WTC11 (cell line): Measurements from ENCODE around the gene TMEM229B. TPM values are rescaled to one million over a fixed set of nuclear protein-coding genes. Genes with fewer than 3 reads are reported as not detected.

Experiments
- ATAC-seq: fragments of 200-7000 bp; cut with Tn5 transposase; 2 replicates; pipeline ENCODE4 v1.10.0; 2021; ENCODE audit warnings: mild to moderate bottlenecking, moderate library complexity
- CTCF ChIA-PET: fragments of 300-600 bp; sonication (Branson Sonifier 250); formaldehyde crosslinking; loops from one replicate; lab custom pipeline; 2021; ENCODE audit warnings: antibody characterized with exemption; lab: Charles Lee
- POLR2A ChIA-PET: fragments of 350-600 bp; sonication (Branson Sonifier 250); formaldehyde crosslinking; loops from one replicate; lab custom pipeline; 2021; ENCODE audit warnings: antibody characterized with exemption; lab: Charles Lee
- DNase-seq: peaks from one replicate; pipeline ENCODE4 v3.0.0; 2021; ENCODE audit warnings: low spot score
- H3K27ac Mint-ChIP-seq: 2 replicates; pipeline ENCODE4 v1.8.0; 2021; ENCODE audit warnings: mixed read lengths
- H3K27me3 Mint-ChIP-seq: 2 replicates; pipeline ENCODE4 v1.8.0; 2021; ENCODE audit warnings: low read depth, mild to moderate bottlenecking, moderate library complexity, mixed read lengths
- H3K36me3 Mint-ChIP-seq: 2 replicates; pipeline ENCODE4 v1.8.0; 2021; ENCODE audit warnings: mixed read lengths
- H3K4me1 Mint-ChIP-seq: 2 replicates; pipeline ENCODE4 v1.8.0; 2022; ENCODE audit warnings: mixed read lengths
- H3K4me3 Mint-ChIP-seq: 2 replicates; pipeline ENCODE4 v1.8.0; 2021; ENCODE audit warnings: mild to moderate bottlenecking, moderate library complexity, mixed read lengths
- H3K9me3 Mint-ChIP-seq: 2 replicates; pipeline ENCODE4 v1.8.0; 2021; ENCODE audit warnings: mixed read lengths
- ARID4B ChIP-seq: sonication (generic); formaldehyde crosslinking; IDR thresholded peaks from 2 replicates; pipeline ENCODE4 v1.8.0; 2023; ENCODE audit warnings: missing genetic modification reagents, mild to moderate bottlenecking, borderline replicate concordance
- CBFB ChIP-seq: sonication (generic); formaldehyde crosslinking; IDR thresholded peaks from 2 replicates; pipeline ENCODE4 v1.8.1; 2022; ENCODE audit warnings: mild to moderate bottlenecking, low read depth, missing genetic modification reagents
- CREB1 ChIP-seq: sonication (generic); formaldehyde crosslinking; IDR thresholded peaks from 2 replicates; pipeline ENCODE4 v1.8.0; 2023; ENCODE audit warnings: mild to moderate bottlenecking, missing genetic modification reagents
- TP53 ChIP-seq: sonication (generic); formaldehyde crosslinking; IDR thresholded peaks from 2 replicates; pipeline ENCODE4 v1.8.1; 2023; ENCODE audit warnings: mild to moderate bottlenecking, missing genetic modification reagents
- ZSCAN18 ChIP-seq: fragments of 250-450 bp; sonication (Bioruptor Pico); IDR thresholded peaks from 2 replicates; pipeline ENCODE4 v2.1.2; 2022; ENCODE audit warnings: mild to moderate bottlenecking, moderate library complexity
- total RNA-seq: library from RNA; stranded (reverse); gene quantifications from 3 replicates; pipeline ENCODE4 v1.2.3, GENCODE V29; 2021
- TF ChIP-seq, protein P1 (sequence below): fragments of 200-600 bp; IDR thresholded peaks from 2 replicates; pipeline ENCODE4 v1.8.0; 2022; ENCODE audit warnings: antibody characterized with exemption
- TF ChIP-seq, protein P2 (sequence below): fragments of 250-450 bp; sonication (Bioruptor Pico); IDR thresholded peaks from 2 replicates; pipeline ENCODE4 v1.9.0; 2021; ENCODE audit warnings: mild to moderate bottlenecking

Gene TMEM229B
- total RNA-seq, 1 experiment from 2014 or later, result 0.90 TPM

DNA sequence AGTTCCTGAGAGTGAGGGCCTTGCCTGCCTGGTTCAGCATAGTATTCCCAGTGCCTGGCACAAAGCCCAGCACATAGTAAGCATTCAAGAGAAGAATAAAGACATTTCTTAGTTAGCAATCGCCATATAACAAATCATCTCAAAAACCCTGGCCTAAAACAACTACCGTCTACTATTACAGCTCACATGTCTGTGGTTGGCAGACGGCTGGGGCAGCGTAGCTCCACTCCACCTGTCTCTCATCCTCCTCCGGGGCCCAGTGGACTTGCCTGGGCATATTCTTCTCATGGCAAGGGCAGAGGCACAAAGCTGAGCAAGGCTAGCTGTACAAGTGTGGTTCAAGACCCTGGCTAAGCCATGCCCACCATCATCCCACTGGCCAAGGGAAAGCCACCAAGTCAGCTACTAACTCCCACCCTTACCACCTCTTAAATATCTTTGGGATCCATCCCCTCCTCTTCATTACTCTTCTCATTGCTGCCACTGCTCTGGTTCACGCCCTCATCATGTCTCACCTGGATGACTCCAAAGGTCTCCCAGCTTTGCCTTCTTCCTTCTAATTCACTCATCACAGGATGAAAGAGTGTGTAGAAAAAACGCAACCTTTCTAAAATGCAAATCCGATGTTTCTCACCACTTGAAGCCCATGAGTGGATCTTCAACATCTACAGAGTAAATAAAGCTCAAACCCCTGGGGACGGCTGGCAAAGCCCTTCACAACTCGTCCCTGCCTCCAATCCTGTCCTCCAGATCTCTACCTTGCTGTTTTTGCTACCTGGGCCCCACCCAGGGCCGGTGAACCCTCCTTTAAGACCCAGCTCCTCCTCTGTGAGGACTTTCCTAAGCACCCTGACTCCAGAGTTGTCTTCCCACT is 10.4 kb downstream of the TMEM229B start:
- CTCF ChIA-PET, result interaction anchor here (0.6 to 2.7 kb wide), 9 partner anchors 11 to 93 kb away, joined by 3 to 13 read pairs (median 4); no protein-coding TSS in a partner anchor
- Mint-ChIP-seq H3K27ac (no peak overlapping the region; the same call in 1 of the 2 replicates), H3K36me3 (no peaks in the 10 kb centered on the region), H3K4me1 (peaks cover 7% of the 10 kb centered on the region), H3K9me3 (no peaks in the 10 kb centered on the region), H3K27me3 (no peaks in the 10 kb centered on the region), H3K4me3 (no peak overlapping the region)
- DNase-seq, result no peak
- no peak for ATAC-seq
- TF ChIP-seq, protein P1, sequence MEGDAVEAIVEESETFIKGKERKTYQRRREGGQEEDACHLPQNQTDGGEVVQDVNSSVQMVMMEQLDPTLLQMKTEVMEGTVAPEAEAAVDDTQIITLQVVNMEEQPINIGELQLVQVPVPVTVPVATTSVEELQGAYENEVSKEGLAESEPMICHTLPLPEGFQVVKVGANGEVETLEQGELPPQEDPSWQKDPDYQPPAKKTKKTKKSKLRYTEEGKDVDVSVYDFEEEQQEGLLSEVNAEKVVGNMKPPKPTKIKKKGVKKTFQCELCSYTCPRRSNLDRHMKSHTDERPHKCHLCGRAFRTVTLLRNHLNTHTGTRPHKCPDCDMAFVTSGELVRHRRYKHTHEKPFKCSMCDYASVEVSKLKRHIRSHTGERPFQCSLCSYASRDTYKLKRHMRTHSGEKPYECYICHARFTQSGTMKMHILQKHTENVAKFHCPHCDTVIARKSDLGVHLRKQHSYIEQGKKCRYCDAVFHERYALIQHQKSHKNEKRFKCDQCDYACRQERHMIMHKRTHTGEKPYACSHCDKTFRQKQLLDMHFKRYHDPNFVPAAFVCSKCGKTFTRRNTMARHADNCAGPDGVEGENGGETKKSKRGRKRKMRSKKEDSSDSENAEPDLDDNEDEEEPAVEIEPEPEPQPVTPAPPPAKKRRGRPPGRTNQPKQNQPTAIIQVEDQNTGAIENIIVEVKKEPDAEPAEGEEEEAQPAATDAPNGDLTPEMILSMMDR, result no peak
- POLR2A ChIA-PET, result no interaction called here

DNA sequence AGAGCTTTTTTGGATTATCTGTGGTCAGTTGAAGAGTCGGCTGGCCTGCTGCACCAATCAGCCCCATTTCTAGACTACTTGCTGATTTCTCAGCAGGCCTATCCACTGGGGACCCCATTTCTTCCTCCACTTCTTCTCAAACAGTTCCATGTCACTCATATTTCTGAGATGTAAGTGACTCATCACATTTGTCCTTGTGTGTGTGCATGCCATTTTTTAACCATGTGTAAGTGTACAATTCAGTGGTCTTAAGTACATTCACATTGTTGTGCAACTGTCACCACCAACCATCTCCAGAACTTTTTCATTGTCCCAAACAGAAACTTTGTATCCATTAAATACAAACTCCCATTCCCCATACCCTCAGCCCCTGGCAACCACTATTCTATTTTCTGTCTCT is 14.2 kb downstream of the TMEM229B start:
- ATAC-seq, result no peak
- H3K4me3 Mint-ChIP-seq, result no peak overlapping the region
- H3K4me1 Mint-ChIP-seq, result peaks cover 7% of the 10 kb centered on the region
- ChIA-PET POLR2A (interaction anchor here (0.6 kb wide), 1 partner anchor 29 kb away, joined by 3 read pairs; no protein-coding TSS in a partner anchor), CTCF (interaction anchor here (0.7 kb wide), 1 partner anchor 138 kb away, joined by 3 read pairs; no protein-coding TSS in a partner anchor)
- TF ChIP-seq, protein P2, sequence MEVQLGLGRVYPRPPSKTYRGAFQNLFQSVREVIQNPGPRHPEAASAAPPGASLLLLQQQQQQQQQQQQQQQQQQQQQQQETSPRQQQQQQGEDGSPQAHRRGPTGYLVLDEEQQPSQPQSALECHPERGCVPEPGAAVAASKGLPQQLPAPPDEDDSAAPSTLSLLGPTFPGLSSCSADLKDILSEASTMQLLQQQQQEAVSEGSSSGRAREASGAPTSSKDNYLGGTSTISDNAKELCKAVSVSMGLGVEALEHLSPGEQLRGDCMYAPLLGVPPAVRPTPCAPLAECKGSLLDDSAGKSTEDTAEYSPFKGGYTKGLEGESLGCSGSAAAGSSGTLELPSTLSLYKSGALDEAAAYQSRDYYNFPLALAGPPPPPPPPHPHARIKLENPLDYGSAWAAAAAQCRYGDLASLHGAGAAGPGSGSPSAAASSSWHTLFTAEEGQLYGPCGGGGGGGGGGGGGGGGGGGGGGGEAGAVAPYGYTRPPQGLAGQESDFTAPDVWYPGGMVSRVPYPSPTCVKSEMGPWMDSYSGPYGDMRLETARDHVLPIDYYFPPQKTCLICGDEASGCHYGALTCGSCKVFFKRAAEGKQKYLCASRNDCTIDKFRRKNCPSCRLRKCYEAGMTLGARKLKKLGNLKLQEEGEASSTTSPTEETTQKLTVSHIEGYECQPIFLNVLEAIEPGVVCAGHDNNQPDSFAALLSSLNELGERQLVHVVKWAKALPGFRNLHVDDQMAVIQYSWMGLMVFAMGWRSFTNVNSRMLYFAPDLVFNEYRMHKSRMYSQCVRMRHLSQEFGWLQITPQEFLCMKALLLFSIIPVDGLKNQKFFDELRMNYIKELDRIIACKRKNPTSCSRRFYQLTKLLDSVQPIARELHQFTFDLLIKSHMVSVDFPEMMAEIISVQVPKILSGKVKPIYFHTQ (CRISPR knock-in tag), result no peak
- TF ChIP-seq ARID4B (CRISPR knock-in tag) (no peak), CREB1 (CRISPR knock-in tag) (no peak)
- H3K9me3 Mint-ChIP-seq, result no peaks in the 10 kb centered on the region
- no peaks in the 10 kb centered on the region for H3K27me3 Mint-ChIP-seq
- H3K27ac Mint-ChIP-seq, result no peak overlapping the region
- no peak for DNase-seq
- H3K36me3 Mint-ChIP-seq, result no peaks in the 10 kb centered on the region

- H3K27me3 Mint-ChIP-seq, result no peaks in the 10 kb centered on the region
- DNase-seq (no peak), ATAC-seq (no peak; the same call in 1 of the 2 replicates)
- CTCF ChIA-PET, result interaction anchor here (1.6 kb wide), 1 partner anchor 12 kb away, joined by 6 read pairs; no protein-coding TSS in a partner anchor
- H3K27ac Mint-ChIP-seq, result no peak overlapping the region
- peaks cover 5% of the 10 kb centered on the region for H3K4me1 Mint-ChIP-seq
- H3K9me3 Mint-ChIP-seq, result no peaks in the 10 kb centered on the region
- no peaks in the 10 kb centered on the region for H3K36me3 Mint-ChIP-seq
- H3K4me3 Mint-ChIP-seq, result no peak overlapping the region
- TF ChIP-seq TP53, result 0 out of 2 replicates have a peak, but pooled peaks have one; percentile 26
- no peak for TF ChIP-seq CBFB (CRISPR knock-in tag)
- no peak for TF ChIP-seq ZSCAN18 (CRISPR knock-in tag)
- POLR2A ChIA-PET, result no interaction called here
Measured at GRCh38 chr14:67473290-67474082, 15.0 kb downstream of the TMEM229B start.
